SK-N-MC (cell line): ENCODE results near the gene PNCK.

ENCODE experiments used
- DNase-seq: peaks from one replicate; pipeline ENCODE4 v3.0.0-alpha.2; 2011; ENCODE audit warnings: low read depth, low spot score
- H3K27ac ChIP-seq: fragments of 200-600 bp; sonication (generic); 2 replicates; pipeline ENCODE4 v1.5.1; 2016; ENCODE audit warnings: mixed run types
- H3K36me3 ChIP-seq: fragments of 200-600 bp; sonication (generic); 2 replicates; pipeline ENCODE4 v1.6.1; 2017; ENCODE audit warnings: antibody characterized with exemption, low read length, mixed read lengths; ENCODE audit not compliant: insufficient read depth
- H3K4me3 ChIP-seq: fragments of 200-600 bp; sonication (generic); 2 replicates; pipeline ENCODE4 v1.5.1; 2016
- H3K9ac ChIP-seq: fragments of 200-600 bp; sonication (generic); 2 replicates; pipeline ENCODE4 v1.8.0; 2017; ENCODE audit warnings: mixed run types, mixed read lengths; ENCODE audit not compliant: insufficient read length
- H3K9me3 ChIP-seq: fragments of 200-600 bp; sonication (generic); 2 replicates; pipeline ENCODE4 v1.6.1; 2017; ENCODE audit warnings: low read depth, mild to moderate bottlenecking, antibody characterized with exemption, low read length, moderate library complexity, mixed read lengths
- EZH2 ChIP-seq: fragments of 200-600 bp; sonication (generic); IDR thresholded peaks from one replicate; pipeline ENCODE4 v1.6.1; 2017; ENCODE audit warnings: antibody characterized with exemption
- FOXP2 ChIP-seq: optimal IDR thresholded peaks from 2 replicates; pipeline ENCODE3; 2011; ENCODE audit warnings: mild to moderate bottlenecking, moderate library complexity; ENCODE audit not compliant: insufficient read depth; ENCODE audit errors: extremely low read length, control extremely low read depth
- POLR2AphosphoS5 ChIP-seq: IDR thresholded peaks from 2 replicates; pipeline ENCODE4 v1.6.1; 2012; ENCODE audit warnings: mild to moderate bottlenecking, low read depth, low read length, borderline replicate concordance

The PNCK gene

DNA sequence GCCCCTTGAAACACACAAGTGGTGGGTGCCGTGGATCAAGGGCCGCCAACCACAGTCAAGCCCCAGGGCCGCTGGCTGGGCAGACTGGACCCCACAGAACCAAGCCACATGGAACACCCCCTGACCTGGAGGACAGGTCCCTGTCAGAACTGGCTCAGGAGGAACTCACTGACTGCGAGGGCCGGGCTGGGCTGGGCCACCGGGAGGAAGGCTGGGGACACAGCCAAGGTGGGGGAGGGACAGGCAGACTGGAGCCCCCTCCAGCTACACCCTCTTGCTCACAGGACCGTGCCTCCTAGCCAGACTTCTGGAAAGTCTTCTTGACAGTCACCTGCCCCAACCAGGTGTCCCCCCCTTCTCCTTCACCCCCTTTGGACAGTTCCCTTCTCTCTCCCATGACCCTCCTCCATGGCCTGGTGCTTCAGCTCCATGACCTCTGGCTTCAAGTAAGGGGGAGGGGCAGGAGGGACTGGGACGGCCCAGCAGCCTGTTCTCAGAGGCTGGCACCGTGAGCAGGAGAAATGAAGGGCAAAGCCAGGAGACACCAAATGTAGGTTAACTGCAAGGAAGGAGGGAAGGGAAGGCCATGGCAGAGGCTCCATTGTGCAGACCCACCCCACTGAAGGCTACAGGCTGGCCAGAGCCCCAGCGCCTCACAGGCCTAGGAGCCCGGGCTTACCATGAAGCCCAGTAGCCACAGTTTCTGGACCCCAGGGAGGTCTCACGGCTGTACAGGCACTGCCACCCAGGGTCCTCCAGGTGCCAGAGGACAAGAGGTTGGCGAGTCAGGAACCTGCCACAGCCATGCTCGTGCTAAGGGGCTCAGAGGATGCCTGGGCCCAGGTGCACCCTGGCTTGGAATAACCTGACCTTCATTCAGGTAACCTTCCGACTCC is 49.2 kb downstream of the PNCK start:
- TF ChIP-seq EZH2 (no peak), POLR2AphosphoS5 (no peak), FOXP2 (no peak)
- Histone ChIP-seq H3K27ac (no peak overlapping the region), H3K9me3 (no peaks in the 10 kb centered on the region), H3K36me3 (no peaks in the 10 kb centered on the region), H3K4me3 (no peak overlapping the region), H3K9ac (no peak overlapping the region)
- DNase-seq: no peak

DNA sequence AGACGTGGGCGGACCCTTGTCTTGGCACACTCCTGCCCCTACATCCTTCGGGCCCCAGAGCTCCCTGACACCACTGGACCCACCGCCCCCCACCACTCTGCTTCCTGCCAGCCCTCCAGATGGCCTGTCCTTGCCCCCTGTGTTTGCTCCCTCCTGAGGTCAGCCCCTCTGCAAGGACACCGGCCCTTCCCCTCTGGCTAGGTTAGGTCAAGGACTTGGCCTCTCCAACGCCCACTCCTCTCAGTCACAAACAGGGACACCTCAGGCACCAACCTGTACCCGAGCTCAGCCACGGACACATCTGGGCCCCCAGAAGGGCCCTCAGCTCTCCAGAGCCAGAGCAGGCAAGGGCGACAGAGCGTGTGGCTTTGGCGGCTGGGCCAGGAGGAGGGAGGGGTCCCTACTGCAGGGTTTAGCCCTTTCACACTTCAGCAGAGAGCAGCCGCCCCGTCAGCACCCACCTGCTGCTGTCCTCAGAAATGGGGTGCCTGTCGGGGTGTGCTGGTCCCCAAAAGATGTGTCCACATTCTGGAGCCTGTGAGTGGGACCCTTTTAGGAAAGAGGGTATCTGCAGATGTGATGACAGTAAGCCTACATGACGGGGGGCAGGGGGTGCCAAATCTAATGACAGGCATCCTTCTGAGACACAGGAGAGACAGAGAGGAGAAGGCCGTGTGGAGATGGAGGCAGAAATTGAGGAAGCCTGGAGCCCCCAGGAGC is 50.1 kb downstream of the PNCK start:
- TF ChIP-seq POLR2AphosphoS5: no peak
- no peak for TF ChIP-seq EZH2
- TF ChIP-seq FOXP2: no peak
- H3K4me3 ChIP-seq: no peak overlapping the region
- H3K27ac ChIP-seq: no peak overlapping the region

DNA sequence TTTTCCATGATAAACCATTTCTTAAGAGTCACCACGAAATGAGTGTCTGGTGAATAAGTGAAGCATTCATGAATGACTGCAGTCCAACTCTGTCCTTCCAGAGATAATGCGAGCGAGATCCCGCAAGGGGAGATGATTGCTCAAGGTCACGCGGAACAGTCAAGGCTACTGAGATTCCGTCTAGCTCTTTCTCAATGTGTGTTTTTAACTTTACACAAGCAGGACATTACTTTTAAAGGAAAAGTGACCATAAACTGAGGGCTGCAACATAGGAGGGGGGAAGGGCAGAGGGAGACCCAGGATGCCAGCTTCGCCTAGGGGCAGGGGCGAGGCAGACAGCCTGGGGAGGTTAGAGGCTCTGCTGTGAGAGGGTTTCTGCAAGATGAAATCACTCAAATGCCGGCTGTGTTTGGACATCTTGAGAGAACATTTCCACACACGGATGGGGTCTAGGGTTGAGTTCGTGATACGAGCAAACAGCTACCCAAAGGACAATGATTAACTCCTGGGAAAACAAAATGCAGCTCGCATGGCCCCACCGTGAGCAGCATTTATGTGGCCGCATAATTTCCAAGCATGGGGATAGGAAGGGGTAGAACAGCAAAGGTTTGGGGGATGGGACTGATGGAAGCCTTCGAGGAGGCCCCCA is 50.8 kb downstream of the PNCK start:
- DNase-seq: no peak
- Histone ChIP-seq H3K9ac (no peak overlapping the region), H3K9me3 (no peaks in the 10 kb centered on the region), H3K36me3 (no peaks in the 10 kb centered on the region), H3K27ac (no peak overlapping the region), H3K4me3 (no peak overlapping the region)
- TF ChIP-seq EZH2 (no peak), FOXP2 (no peak), POLR2AphosphoS5 (no peak)

More for the DNA sequence above, 50.1 kb downstream of the PNCK start:
- no peak for DNase-seq
- H3K36me3 ChIP-seq: no peaks in the 10 kb centered on the region
- H3K9ac ChIP-seq: no peak overlapping the region
- H3K9me3 ChIP-seq: no peaks in the 10 kb centered on the region

- Histone ChIP-seq H3K9me3 (no peaks in the 10 kb centered on the region), H3K36me3 (no peaks in the 10 kb centered on the region), H3K27ac (no peak overlapping the region), H3K4me3 (no peak overlapping the region), H3K9ac (no peak overlapping the region)
- no peak for DNase-seq
- no peak for TF ChIP-seq EZH2
- no peak for TF ChIP-seq FOXP2
- TF ChIP-seq POLR2AphosphoS5: no peak
Observed at GRCh38 chrX:153621949-153622598, 51.5 kb downstream of the PNCK start.

- no peak overlapping the region for H3K9ac ChIP-seq
- no peak for DNase-seq
- H3K27ac ChIP-seq: no peak overlapping the region
- no peak overlapping the region for H3K4me3 ChIP-seq
- TF ChIP-seq EZH2 (no peak), POLR2AphosphoS5 (no peak), FOXP2 (no peak)
- no peaks in the 10 kb centered on the region for H3K9me3 ChIP-seq
- no peaks in the 10 kb centered on the region for H3K36me3 ChIP-seq
Observed at GRCh38 chrX:153620576-153620975, 53.0 kb downstream of the PNCK start.
